Aorta (tissue), 5 donors: Measurements from ENCODE around the gene CEP128. TPM values are rescaled to one million over a fixed set of nuclear protein-coding genes. Genes with fewer than 3 reads are reported as not detected.
A peak's percentile ranks its signal among the peaks of the same experiment; 100 is the strongest.

Experiments used
- ATAC-seq: fragments of 200-7000 bp; cut with Tn5 transposase; one replicate; pipeline ENCODE4 v1.9.1; 2022; ENCODE audit warnings: moderate library complexity; ENCODE audit not compliant: low FRiP score
- DNase-seq, 2 donors: peaks; one replicate each; pipeline ENCODE4 v3.0.0-alpha.2; 2020
- H3K27ac ChIP-seq, 2 donors: one replicate each; pipeline ENCODE4 v1.5.1; 2013; ENCODE audit warnings: low read length in 2 of 2, mild to moderate bottlenecking in 2 of 2, moderate library complexity in 2 of 2, control low read depth in 1 of 2, inconsistent platforms in 1 of 2, low read depth in 1 of 2
- H3K27me3 ChIP-seq, 2 donors: one replicate each; pipeline ENCODE4 v1.6.1; 2013; ENCODE audit warnings: control low read depth in 1 of 2, low read length in 1 of 2, mild to moderate bottlenecking in 1 of 2, moderate library complexity in 1 of 2; ENCODE audit not compliant: insufficient read depth in 2 of 2, control insufficient read depth in 1 of 2
- H3K36me3 ChIP-seq, 2 donors: one replicate each; pipeline ENCODE4 v1.6.1; 2013; ENCODE audit warnings: control low read depth in 1 of 2, low read length in 1 of 2, mild to moderate bottlenecking in 1 of 2; ENCODE audit not compliant: insufficient read depth in 2 of 2, control insufficient read depth in 1 of 2
- H3K4me1 ChIP-seq, 2 donors: one replicate each; pipeline ENCODE4 v1.6.1; 2013; ENCODE audit warnings: low read length in 2 of 2, control low read depth in 1 of 2, mild to moderate bottlenecking in 1 of 2, moderate library complexity in 1 of 2; ENCODE audit not compliant: insufficient read depth in 2 of 2, control insufficient read depth in 1 of 2
- H3K4me3 ChIP-seq, 2 donors: one replicate each; pipeline ENCODE4 v1.5.1; 2013; ENCODE audit warnings: low read length in 2 of 2, control low read depth in 1 of 2, mild to moderate bottlenecking in 1 of 2
- H3K9me3 ChIP-seq: one replicate; pipeline ENCODE4 v1.6.1; 2013; ENCODE audit warnings: mild to moderate bottlenecking, low read length; ENCODE audit not compliant: control insufficient read depth
- WGBS, 2 donors: extraction: QIAGEN DNeasy Blood & Tissue Kit; methylation state at CpG; one replicate each; pipeline ENCODE4 v1.1.7; 2013; 5-methylcytosine and 5-hydroxymethylcytosine counted together
- intact Hi-C, 2 donors: fragments of 100-400 bp; cut with DNase I; formaldehyde crosslinking; loops; one replicate each; pipeline versions ENCODE4 v1.14.2 to v1.15.0; 2022
- polyA plus RNA-seq, 2 donors: library from polyadenylated mRNA; stranded (reverse); fragments of 200-250 nt; gene quantifications; one replicate each; pipeline ENCODE4 v1.2.3, GENCODE V29; 2013
- total RNA-seq, 2 donors: library from RNA; stranded (reverse); fragmentation: NEBNext Ultra II Directional; extraction: Animal tissue kit (Norgen Biotek cat#: 25700); gene quantifications; one replicate each; pipeline ENCODE4 v1.2.1, GENCODE V29; 2021
- donor health status: healthy with polysubstance abuse.
- donor health status: Bipolar disorder and iron deficiency.
- donor health status: DM: no; HTN: no; CAD: no.
- donor health status: DM: no; HTN: no; CAD: no.
- donor health status: DM: yes; HTN: yes; CAD: no.

The CEP128 gene
- total and polyA plus RNA-seq, 4 donors: 0.95 to 8.4 (median 4.4) TPM

- Histone ChIP-seq H3K36me3 (no peaks in the 10 kb centered on the region), H3K4me1 (no peaks in the 10 kb centered on the region), H3K4me3 (no peak overlapping the region), H3K27ac (no peak overlapping the region), H3K9me3 (no peaks in the 10 kb centered on the region), H3K27me3 (no peaks in the 10 kb centered on the region)
- no peak for ATAC-seq
- WGBS, 2 donors: 83 to 87% methylated on average over 2 of the region's 2 CpGs
- DNase-seq: no peak
- intact Hi-C loops: no loop called here
Observed at GRCh38 chr14:80494769-80495168, 446.8 kb downstream of the CEP128 start.

DNA sequence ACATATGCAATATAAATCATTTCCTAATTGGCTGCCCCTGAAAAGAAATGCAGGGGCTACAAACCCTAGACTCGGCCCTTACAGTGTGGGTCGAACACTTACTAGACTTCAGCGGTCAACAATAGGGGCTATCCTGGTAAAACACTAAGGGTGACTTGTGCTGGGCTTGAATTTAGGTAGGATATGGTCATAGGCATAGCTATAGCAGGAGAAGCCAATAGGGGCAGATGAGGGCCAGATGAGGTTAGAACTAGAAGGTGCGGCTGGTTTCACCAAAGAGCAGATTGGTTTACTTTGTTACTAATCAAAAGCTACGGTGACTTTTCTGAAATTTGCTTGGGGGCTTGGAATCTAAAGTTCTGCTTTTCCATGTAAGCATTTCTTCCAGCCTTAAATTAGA, 447.9 kb downstream of the CEP128 start:
- no peaks in the 10 kb centered on the region for H3K9me3 ChIP-seq
- H3K4me1 ChIP-seq: no peaks in the 10 kb centered on the region
- intact Hi-C loops: no loop called here
- 90 to 93% methylated on average over 5 of the region's 5 CpGs for WGBS, 2 donors
- ATAC-seq (no peak), DNase-seq (no peak)
- no peak overlapping the region for H3K4me3 ChIP-seq
- no peaks in the 10 kb centered on the region for H3K27me3 ChIP-seq
- H3K36me3 ChIP-seq: no peaks in the 10 kb centered on the region
- no peak overlapping the region for H3K27ac ChIP-seq

- DNase-seq (no peak), ATAC-seq (no peak)
- Histone ChIP-seq H3K9me3 (no peaks in the 10 kb centered on the region), H3K4me3 (no peak overlapping the region), H3K27me3 (no peaks in the 10 kb centered on the region), H3K4me1 (no peaks in the 10 kb centered on the region), H3K36me3 (no peaks in the 10 kb centered on the region), H3K27ac (no peak overlapping the region)
- WGBS, 2 donors: 9 to 24% methylated on average over 2 of the region's 2 CpGs
- intact Hi-C loops: no loop called here
Observed at GRCh38 chr14:80491650-80492049, 449.9 kb downstream of the CEP128 start.

GRCh38 chr14:80491131-80491530, 450.4 kb downstream of the CEP128 start:
- Histone ChIP-seq H3K36me3 (no peaks in the 10 kb centered on the region), H3K4me3 (no peak overlapping the region), H3K27ac (no peak overlapping the region), H3K4me1 (no peaks in the 10 kb centered on the region), H3K27me3 (no peaks in the 10 kb centered on the region), H3K9me3 (no peaks in the 10 kb centered on the region)
- intact Hi-C loops: no loop called here
- peak in 1 of 2 donors; percentile 74 for DNase-seq
- peak; percentile 54 for ATAC-seq
- 14 to 15% methylated on average over 4 of the region's 4 CpGs for WGBS, 2 donors

GRCh38 chr14:80489513-80489912, 452.0 kb downstream of the CEP128 start:
- ATAC-seq (no peak), DNase-seq (no peak)
- Histone ChIP-seq H3K4me1 (no peaks in the 10 kb centered on the region), H3K27ac (no peak overlapping the region), H3K9me3 (no peaks in the 10 kb centered on the region), H3K27me3 (no peaks in the 10 kb centered on the region), H3K36me3 (no peaks in the 10 kb centered on the region), H3K4me3 (no peak overlapping the region)
- WGBS, 2 donors: 86 to 90% methylated on average over 3 of the region's 3 CpGs
- intact Hi-C loops: no loop called here

DNA sequence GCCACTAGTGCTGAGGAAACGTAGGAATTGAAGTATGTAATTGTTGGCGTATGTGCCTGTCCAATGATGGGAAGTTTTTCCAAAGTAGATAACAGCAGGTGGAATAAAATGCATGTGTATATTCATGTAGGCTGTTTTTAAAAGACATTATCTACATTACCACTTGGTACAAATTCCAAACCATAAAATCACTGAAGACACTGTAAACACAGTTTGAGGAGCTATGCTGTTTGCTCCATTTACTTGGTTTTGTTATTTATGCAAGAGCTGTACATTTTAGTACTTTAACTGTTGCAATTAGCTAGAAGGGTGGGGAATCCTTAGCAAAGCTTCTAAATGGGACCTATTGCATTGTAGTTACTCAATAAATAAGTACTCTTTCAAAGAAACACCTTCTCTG, 455.8 kb downstream of the CEP128 start:
- Histone ChIP-seq H3K36me3 (no peaks in the 10 kb centered on the region), H3K27ac (no peak overlapping the region), H3K9me3 (no peaks in the 10 kb centered on the region), H3K27me3 (no peaks in the 10 kb centered on the region), H3K4me3 (no peak overlapping the region), H3K4me1 (no peaks in the 10 kb centered on the region)
- DNase-seq: no peak
- intact Hi-C loops: no loop called here
- ATAC-seq: no peak
- WGBS, 2 donors: 81 to 90% methylated on average over 2 of the region's 2 CpGs

- no peaks in the 10 kb centered on the region for H3K36me3 ChIP-seq
- 86 to 93% methylated on average over 2 of the region's 2 CpGs for WGBS, 2 donors
- ATAC-seq: no peak
- H3K9me3 ChIP-seq: no peaks in the 10 kb centered on the region
- H3K27ac ChIP-seq: no peak overlapping the region
- intact Hi-C loops: no loop called here
- no peaks in the 10 kb centered on the region for H3K4me1 ChIP-seq
- H3K27me3 ChIP-seq: no peaks in the 10 kb centered on the region
- no peak overlapping the region for H3K4me3 ChIP-seq
- no peak for DNase-seq
Observed at GRCh38 chr14:80483331-80483730, 458.2 kb downstream of the CEP128 start.

GRCh38 chr14:80477388-80478160, 464.0 kb downstream of the CEP128 start:
- Histone ChIP-seq H3K27me3 (no peaks in the 10 kb centered on the region), H3K27ac (peak overlapping the region in 1 of 2 donors; percentile 79), H3K9me3 (no peaks in the 10 kb centered on the region), H3K36me3 (no peaks in the 10 kb centered on the region), H3K4me3 (no peak overlapping the region), H3K4me1 (peaks cover 0 to 2% of the 10 kb centered on the region in 2 donors)
- ATAC-seq (no peak), DNase-seq (no peak)
- 5 to 9% methylated on average over 6 of the region's 6 CpGs for WGBS, 2 donors
- intact Hi-C loops: no loop called here

GRCh38 chr14:80475074-80475473, 466.5 kb downstream of the CEP128 start:
- Histone ChIP-seq H3K27me3 (no peaks in the 10 kb centered on the region), H3K9me3 (peaks cover 2% of the 10 kb centered on the region), H3K4me3 (no peak overlapping the region), H3K4me1 (peaks cover 0 to 2% of the 10 kb centered on the region in 2 donors), H3K36me3 (no peaks in the 10 kb centered on the region), H3K27ac (no peak overlapping the region)
- 98 to 99% methylated on average over 4 of the region's 4 CpGs for WGBS, 2 donors
- DNase-seq (no peak), ATAC-seq (no peak)
- intact Hi-C loops: no loop called here
